Stimulated activated CD4-positive, alpha-beta T cell treated with anti-CD3 and anti-CD28 coated beads, Interleukin-15, amount 100 ng/mL, for 48 hours (primary cell): Measurements from ENCODE around the gene PDE10A.

Source experiments
- DNase-seq, 2 donors: peaks; one replicate each; pipeline ENCODE4 v3.0.0-alpha.2; 2020; ENCODE audit warnings: low read depth in 2 of 2

Gene PDE10A

GRCh38 chr6:165655191-165655590 lies 7.8 kb downstream of the PDE10A start:
- no peak for DNase-seq

GRCh38 chr6:165654144-165654543 lies 8.9 kb downstream of the PDE10A start:
- DNase-seq: no peak

- DNase-seq: no peak
Observed at GRCh38 chr6:165653607-165654006, 9.4 kb downstream of the PDE10A start.

GRCh38 chr6:165653196-165653595 lies 9.8 kb downstream of the PDE10A start:
- no peak for DNase-seq

GRCh38 chr6:165652766-165653165 lies 10.3 kb downstream of the PDE10A start:
- DNase-seq: no peak

GRCh38 chr6:165649166-165650137 lies 13.6 kb downstream of the PDE10A start:
- no peak for DNase-seq

GRCh38 chr6:165647041-165647440 lies 16.0 kb downstream of the PDE10A start:
- DNase-seq: no peak

- no peak for DNase-seq
Observed at GRCh38 chr6:165645919-165646318, 17.1 kb downstream of the PDE10A start.

- no peak for DNase-seq
Observed at GRCh38 chr6:165644586-165645266, 18.3 kb downstream of the PDE10A start.

GRCh38 chr6:165643015-165643414 lies 20.0 kb downstream of the PDE10A start:
- no peak for DNase-seq

GRCh38 chr6:165641672-165642156 lies 21.3 kb downstream of the PDE10A start:
- no peak for DNase-seq

GRCh38 chr6:165640806-165641205 lies 22.2 kb downstream of the PDE10A start:
- no peak for DNase-seq

- no peak for DNase-seq
Observed at GRCh38 chr6:165638530-165638929, 24.5 kb downstream of the PDE10A start.

- DNase-seq: no peak
Observed at GRCh38 chr6:165637586-165637985, 25.5 kb downstream of the PDE10A start.

- no peak for DNase-seq
Observed at GRCh38 chr6:165636402-165637048, 26.5 kb downstream of the PDE10A start.

GRCh38 chr6:165635965-165636364 lies 27.1 kb downstream of the PDE10A start:
- DNase-seq: no peak

GRCh38 chr6:165634101-165634880 lies 28.8 kb downstream of the PDE10A start:
- DNase-seq: no peak

GRCh38 chr6:165632194-165632593 lies 30.8 kb downstream of the PDE10A start:
- DNase-seq: no peak

GRCh38 chr6:165630544-165630953 lies 32.5 kb downstream of the PDE10A start:
- DNase-seq: no peak

- no peak for DNase-seq
Observed at GRCh38 chr6:165628955-165629354, 34.1 kb downstream of the PDE10A start.

GRCh38 chr6:165627366-165627765 lies 35.7 kb downstream of the PDE10A start:
- no peak for DNase-seq
